ENCODE measurements around the gene NPC1L1.
A peak's percentile ranks its signal among the peaks of the same experiment; 100 is the strongest.
"Not testable (repeated sequence)": the region's sequence is repeated elsewhere in the genome, so short reads cannot be mapped to it uniquely, and the experiment has no call there.

NPC1L1 gene

DNA sequence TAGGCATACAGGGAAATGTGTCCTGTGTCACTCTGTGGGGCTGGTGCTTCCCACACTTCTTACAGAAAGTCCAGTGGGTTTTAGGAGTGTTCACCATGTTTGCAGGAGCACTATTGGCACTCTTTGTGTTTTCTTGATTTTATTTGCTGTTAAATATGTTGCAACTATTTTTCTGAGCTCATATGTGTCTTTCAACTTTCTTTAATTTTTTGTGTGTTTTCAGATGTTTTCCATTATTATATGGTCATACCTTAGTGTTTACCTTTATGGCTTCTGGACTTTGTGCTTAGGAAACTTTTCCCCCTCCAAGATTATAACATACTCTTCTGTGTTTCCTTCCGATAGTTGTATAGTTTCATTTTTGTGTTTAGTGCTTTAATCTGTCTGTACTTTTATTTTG lies 29.9 kb downstream of the NPC1L1 start:
- FAIRE-seq (no peak), DNase-seq (ENCODE audit: low spot score) (no peak)

DNA sequence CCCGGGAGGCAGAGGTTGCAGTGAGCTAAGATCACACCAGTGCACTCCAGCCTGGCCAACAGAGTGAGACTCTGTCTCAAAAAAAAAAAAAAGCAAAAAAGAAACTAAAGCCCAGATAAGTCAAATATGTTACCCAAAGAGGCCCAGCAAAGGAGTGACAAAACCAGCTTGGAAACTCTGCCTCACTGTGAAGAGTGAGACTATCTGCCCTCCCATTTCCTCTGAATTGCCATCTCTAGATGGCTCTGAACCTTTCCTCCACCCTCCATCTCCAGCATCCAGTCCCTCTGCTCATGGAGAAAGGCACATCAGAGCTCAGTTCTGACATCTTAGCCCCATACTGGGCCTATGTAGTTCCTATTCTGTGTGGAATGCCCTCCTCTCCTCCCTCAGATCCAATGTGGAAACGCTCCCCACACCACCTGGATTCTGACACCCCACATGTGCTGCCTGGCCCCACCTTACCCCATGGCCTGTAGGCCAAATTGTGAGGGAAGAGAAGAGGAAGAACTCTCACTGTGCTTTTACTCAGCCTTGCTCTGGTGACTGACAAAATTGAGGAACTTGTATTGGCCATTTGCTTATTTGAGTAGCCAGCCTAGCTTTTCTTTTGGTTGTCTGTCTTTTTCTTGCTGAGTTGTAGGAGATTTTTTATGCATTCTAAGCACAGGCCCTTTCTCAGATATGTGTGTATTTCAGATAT lies 32.7 kb downstream of the NPC1L1 start:
- DNase-seq (ENCODE audit: low spot score) (no peak), FAIRE-seq (no peak)

DNA sequence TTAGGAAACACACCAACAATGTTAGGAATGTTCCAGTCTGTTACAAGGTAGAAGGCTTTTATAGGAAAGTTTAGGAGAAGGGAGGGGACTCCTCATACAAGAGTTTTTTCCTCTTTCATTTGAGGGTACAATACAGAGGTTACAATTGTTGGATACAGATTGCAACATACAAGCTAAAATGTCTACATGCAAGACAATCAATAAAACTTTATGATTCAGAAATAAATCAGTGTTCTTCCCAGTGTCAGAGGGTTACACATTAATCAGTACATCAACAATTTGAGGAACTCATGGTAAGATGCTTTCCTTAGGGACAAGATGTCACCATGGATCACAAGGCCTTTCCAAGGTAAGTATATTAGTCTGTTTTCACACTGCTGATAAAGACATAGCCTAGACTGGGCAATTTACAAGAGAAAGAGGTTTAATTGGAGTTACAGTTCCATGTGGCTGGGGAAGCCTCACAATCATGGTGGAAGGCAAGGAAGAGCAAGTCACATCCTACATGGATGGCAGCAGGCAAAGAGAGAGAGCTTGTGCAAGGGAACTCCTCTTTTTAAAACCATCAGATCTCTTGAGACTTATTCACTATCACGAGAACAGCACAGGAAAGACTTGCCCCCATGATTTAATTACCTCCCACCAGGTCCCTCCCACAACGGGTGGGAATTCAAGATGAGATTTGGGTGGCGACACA lies 34.4 kb downstream of the NPC1L1 start:
- not testable (repeated sequence) for DNase-seq (ENCODE audit: low spot score); FAIRE-seq

DNA sequence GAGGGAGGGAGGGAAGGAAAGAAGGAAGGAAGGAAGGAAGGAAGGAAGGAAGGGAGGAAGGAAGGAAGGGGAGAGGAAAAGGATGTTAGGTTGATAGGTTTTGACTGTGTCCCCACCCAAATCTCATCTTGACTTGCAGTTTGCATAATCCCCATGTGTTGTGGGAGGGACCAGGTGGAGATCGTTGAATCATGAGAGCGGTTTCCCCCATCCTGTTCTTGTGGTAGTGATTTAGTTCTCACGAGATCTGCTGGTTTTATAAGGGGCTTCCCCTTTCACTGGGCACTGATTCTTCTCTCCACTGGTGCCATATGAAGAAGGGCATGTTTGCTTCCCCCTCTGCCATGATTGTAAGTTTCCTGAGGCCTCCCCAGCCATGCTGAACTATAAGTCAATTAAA lies 35.5 kb downstream of the NPC1L1 start:
- FAIRE-seq (no peak), DNase-seq (ENCODE audit: low spot score) (no peak)

DNA sequence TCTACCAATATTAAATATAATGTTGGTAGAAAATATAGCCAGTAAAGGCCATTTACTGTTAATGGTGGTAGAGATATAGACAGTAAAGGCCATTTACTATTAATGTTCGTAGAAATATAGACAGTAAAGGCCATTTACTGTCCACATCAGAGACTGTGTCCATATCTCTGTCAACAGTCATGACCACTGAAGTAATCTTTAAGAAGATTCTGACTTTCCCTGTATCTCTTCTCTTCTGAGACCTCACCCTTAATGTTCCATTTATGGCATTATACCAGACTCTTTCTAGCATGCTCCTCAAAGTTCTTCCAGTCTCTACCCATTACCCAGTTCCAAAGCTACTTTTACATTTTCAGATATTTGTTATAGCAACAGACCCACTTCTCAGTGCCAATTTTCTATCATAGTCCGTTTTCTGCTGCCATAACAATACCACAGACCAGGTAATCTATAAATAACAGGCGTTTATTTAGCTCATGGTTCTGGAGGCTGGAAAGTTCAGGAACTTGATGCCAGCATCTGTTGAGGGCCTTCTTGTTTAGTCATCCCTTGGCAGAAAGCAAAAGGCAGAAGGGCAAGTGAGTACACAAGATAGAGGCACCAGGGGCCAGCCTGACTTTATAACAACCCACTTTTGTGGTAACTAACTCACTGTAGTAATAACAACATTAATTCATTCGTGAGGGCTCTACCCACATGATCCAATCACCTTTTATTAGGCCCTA lies 42.7 kb downstream of the NPC1L1 start:
- DNase-seq (ENCODE audit: low spot score) (no peak), FAIRE-seq (no peak)

DNA sequence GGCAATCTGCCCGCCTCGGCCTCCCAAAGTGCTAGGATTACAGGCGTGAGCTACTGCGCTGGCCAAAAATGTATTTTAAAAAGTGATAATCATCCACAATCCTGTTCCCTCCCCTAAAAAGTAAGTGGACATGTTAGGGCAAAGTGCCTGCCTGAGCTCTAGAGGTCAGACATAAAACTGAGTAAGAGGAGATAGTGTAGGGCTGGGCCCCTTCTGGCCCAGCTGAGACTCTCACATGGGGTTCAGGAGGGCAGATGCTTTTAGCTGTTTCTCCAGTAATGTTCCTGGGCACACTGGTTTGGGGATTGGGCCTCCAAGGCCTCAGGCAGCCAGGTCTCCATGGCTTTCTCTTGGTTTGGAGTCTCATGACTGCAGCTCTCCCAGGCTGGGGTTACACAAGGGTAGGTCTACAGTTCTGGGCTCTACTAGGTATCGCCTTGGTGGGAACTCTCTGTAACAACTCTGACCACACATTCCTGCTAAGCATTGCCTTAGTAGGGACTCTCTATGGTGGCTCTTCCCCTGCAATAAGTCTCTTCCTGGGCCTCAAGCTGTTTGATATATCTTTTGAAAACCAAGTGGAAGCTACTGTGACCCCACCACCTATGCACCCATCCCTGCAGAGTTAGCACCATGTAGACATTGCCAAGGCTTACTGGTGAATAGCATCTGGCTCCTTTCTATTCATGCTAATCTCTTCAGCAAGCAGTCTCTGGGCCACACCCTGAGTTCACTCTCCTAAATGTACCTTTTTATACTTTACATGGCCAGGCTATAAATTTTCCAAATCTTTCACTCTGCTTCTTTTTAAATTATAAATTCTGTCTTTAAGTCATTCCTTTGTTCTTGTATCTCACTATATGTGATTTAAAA lies 43.7 kb downstream of the NPC1L1 start:
- no peak for FAIRE-seq
- DNase-seq (ENCODE audit: low spot score) = no peak

DNA sequence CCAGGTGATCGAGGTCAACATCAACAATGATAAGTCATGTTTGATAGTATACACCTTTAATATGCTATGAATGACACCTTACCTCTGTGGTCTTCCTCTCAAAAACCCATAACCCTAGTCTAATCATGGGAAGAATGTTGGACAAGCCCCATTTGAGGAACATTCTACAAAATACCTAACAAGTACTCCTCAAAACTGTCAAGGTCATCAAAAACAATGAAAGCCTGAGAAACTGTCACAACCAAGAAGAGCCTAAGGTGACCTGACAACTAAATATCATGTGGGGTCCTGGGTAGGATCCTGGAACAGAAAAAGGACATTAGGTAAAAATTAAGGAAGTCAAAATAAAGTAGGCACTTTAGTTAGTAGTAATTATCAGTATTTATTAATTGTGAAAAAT lies 44.7 kb downstream of the NPC1L1 start:
- DNase-seq (ENCODE audit: low spot score) (no peak), FAIRE-seq (no peak)

DNA sequence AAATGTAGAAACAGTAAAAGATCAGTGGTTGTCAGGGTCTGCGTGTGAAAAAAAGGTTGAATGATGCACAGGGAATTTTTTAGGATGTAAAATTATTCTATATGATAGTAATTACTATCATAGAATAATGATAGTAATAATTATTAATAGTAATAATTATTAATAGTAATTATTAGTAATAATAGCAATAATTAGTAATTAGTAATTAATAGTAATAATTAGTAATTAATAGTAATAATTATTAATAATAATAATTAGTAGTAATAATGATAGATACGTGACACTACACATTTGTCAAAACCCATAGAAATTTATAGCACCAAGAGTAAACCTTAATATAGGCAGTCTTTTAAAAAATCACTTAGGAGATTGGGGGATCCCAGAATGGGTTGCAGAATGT lies 46.2 kb downstream of the NPC1L1 start:
- DNase-seq (ENCODE audit: low spot score) (no peak), FAIRE-seq (peak; percentile 76)

DNA sequence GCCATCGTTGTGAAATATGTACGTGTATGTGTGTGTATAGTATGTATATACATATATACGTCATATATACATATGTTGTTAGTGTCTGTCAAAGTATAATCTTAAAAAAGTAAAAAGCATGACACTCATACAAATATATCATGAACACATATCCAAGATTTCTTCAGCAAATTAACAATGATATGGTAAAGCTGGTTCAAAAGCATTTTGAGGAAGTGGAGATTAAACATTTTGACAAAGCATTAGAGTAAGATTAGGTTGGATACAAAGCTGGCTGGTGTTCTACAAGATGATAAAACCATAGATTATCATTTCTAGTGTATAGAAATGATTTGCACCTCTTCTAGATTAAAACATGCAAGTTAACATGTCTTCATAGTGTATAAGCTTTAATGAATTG lies 49.9 kb downstream of the NPC1L1 start:
- DNase-seq (ENCODE audit: low spot score) (no peak), FAIRE-seq (peak; percentile 2)

DNA sequence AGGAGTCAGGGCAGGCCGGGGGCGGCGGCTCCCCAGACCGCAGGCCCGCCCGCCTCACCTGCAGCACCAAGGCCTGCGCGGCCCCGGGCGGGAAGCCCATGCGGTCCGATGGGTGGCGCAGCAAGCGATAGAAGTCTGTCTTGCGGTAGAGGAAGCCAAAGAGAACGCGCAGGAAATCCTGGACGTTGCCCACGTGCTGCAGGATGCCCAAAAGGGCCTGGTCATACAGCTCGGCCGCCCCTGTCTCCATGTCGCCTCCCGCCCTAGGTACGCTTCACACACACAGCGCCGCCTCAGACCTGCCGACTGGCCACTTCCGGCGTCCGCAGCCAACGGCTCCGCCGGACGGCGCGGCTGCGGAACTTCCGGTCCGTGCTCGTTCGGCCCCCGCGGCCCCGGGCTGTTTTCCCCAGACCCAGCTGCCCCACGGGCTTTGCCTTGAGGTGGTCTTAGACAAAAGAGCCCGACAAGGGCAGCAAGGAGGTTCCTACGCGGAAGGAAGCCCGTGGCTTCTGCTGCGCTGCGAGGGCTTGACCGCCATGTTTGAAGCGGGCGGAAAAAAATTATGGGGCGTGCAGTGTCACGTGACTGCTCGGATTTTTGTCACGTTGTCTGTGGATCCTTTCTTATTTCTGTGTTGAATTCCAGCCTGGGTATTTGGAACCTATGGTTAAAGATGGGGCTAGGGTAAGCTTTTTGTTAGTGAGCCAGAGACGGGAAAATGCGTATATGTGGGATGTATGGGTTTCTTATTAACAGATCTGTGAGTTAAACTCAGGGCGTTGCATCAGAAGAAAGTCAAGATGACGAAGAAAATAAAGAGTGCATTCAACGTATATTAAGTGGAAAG lies 50.6 kb downstream of the NPC1L1 start, which contains the start of gene NUDCD3:
TSS of gene NUDCD3 (minus strand) at position 308 of the 850 bp plus-strand sequence. CDS start at position 250, 58 bp downstream.
- FAIRE-seq = no peak
- DNase-seq (ENCODE audit: low spot score) = peak; percentile 73

DNA sequence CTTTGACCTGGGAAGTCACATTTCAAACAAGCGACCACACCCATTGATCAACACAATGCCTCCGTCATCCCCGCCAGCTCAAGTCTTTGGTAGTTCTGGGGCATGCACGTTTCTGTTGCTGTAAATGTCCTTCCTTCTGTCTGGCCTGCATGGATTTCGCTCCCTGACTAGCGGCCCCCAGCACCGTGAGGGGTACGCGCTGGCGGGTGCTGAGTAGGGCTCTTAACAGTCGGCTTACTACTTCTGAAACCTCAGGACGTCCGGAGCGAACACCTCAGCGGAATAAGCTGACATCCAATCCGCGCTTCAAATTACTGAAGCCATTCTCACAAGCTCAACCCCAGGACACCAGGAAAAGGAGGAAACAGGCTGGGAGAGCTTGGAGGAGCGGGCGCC lies 51.2 kb downstream of the NPC1L1 start:
- FAIRE-seq (no peak), DNase-seq (ENCODE audit: low spot score) (no peak)

DNA sequence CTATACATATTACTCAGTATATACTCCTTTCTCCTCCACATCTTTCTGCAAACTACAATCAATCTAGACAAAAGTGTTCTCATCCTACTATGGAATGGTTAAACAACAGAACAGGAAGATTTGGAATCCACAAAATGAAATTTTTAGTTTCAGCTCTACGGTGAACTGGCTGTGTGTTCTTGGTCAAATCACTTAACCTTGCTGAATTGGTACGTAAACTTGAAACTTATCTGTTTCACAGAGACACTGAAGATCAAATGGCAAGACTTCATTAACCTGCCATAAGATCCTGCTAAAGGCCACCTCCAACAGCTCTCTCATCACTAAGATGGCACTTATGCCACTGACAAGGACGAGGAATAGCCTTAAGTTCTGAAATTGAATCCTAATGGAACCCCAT lies 52.2 kb downstream of the NPC1L1 start:
- FAIRE-seq = no peak
- DNase-seq (ENCODE audit: low spot score) = no peak

DNA sequence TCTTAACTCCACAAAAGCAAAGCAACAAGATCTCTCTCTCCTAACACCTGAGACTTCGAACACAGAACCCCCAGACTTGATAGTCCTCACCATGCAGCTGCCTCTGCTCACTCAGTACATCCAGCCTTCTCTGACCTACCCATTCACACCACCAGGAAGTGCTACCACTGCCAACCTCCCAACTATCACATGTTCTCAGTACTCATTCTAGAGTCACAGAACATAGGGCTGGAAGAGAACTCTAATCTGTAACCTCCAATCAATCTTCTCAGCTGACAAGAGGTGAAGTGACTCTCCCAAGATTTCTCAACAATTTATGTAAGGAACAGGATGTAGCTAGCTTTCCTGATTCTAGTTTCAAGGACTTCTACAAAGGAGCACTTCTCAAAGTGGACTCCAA lies 54.4 kb downstream of the NPC1L1 start:
- peak; percentile 38 for DNase-seq (ENCODE audit: low spot score)
- no peak for FAIRE-seq

DNA sequence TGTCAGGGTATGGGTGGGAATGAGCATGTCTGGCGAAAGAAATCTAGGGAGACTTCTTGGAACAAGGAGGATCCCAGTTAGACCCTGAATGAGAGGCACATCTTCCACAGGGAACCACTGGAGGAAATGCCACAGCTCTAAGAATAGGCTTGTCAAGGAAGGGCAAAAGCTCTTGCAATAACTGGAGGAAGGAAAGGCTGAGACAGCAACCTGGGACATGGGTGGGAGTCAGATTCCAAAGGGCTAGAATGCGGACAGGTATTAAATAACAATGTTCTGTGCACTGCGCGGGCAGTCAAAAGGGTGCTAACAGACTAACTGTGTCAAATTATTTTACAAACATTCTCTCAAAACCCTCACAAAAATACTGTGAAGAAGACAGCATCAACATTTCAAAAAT lies 55.1 kb downstream of the NPC1L1 start:
- FAIRE-seq (no peak), DNase-seq (ENCODE audit: low spot score) (no peak)

DNA sequence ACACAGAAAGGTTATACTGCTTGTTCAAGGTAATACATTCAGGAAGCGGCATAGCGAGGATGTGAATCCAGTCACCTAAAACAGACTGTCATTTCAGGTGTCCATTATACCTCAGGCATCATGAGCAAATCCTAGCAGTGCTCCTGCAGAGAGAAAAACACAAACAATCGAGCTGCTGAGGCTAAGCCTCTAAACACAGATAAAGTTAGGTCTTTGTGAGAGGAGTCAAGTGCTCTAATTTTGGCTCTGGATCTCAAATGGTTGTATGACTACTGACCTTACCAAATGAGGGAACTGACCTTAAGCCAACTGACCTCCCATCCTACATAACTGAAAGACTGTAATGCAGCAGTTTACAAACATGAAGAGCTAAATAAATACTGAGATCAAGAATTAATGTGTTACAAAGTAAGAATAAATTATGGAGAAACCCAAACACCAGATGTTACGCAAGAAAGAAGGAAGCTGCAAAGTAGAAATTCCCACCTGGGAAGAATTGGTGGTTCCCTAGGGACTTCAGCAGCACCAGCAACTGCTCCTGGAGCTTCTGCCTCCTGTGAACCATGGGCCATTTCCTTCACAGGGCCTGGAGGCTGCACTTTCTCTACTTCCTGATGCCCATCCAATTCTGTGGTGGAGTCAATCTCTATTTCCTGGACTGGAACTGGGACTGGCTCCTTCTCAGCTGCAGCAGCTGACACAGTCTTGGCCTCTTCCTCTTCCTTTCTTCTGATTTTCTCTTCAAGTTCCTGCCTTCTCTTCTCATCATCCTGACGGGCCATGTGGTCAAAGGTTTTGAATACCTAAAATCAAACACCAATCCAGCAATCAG lies 56.4 kb downstream of the NPC1L1 start:
- FAIRE-seq (no peak), DNase-seq (ENCODE audit: low spot score) (no peak)

DNA sequence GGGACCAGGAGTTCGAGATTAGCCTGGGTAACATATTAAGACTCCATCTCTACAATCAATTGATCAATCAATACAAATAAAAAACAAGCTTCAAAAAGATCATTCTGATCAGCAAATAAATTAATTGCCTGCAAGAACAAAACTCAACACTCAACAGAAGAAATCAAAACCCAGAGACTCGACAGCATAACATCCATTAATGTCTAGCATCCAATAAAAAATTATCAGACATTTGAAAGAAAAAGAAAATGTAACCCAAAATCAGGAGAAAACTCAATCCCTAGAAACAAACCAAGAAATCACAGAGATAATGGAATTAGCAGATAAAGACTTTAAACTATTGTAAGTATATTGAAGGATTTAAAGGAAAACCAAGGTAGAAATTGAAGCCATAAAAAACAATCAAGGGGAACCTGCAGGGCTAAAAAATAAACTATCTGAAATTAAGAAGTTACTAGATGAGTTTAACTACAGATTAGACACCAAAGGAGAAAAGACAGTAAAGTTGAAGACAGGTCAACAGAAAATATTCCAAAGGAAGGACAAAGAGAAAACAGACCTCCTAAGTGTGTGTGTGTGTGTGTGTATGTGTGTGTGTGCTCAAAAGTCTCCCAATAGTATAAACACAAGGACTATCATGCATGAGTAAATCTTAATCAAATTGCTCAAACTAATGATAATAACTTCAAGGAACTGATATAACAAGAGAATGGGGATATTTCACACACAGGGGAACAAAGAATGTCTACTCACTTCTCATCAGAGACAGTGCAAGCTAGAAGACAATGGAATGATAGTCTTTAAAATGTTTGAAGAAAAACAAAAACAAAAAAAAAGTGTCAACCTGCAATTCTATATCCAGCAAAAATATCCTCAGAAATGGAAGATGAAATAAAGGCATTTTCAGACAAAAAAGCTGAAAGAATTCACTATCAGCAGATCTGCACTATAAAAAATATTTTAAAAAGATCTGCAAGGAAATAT lies 58.3 kb downstream of the NPC1L1 start:
- FAIRE-seq = no peak
- DNase-seq (ENCODE audit: low spot score) = no peak

DNA sequence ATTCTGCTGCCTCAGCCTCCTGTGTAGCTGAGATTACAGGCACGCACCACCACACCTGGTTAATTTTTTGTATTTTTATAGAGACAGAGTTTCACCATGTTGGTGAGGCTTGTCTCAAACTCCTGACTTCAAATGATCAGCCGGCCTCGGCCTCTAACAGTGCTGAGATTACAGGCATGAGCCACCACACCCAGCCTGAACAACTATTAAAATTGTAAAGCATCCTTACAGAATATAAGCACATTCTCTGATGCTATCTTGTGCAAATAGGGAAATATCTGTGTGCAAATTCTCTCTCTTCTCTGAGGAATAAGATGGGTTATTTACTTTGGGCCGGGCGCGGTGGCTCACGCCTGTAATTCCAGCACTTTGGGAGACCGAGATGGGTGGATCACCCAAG lies 63.2 kb downstream of the NPC1L1 start:
- DNase-seq (ENCODE audit: low spot score) (no peak), FAIRE-seq (no peak)

DNA sequence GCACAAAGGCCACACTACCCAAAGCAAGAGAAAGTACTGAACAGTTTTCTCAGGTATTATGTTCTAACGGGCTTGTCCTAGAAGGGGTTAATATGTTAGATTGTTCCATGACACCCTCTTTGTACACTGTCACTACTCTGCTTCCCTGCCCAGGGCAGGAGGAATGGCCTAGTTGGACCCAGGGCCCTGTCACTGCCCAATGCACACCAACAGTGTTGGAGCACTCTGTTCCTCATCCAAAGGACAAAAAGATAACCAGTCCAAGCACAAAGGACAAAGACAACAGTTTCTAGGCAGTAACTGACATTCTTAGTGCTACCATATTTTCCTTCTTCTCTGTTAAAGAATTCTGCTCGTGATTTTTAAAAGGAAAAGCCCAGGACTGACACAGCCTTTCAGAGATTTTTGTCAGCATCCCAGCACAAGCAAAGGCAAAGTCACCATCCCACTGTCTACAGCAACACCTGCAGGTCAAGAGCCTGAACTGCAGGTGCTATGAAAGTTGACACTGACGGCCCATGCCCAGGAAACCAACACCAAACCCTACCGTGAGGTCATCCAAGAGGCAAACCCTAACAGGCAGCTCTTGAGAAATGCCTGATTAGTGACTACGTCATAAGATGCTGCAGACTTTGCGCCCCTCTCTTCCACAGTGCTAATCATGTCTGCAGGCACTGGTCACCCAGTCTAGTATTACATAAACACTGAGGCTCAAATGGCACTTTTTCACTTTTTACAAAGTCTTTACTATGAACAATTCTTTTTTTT lies 63.9 kb downstream of the NPC1L1 start:
- DNase-seq (ENCODE audit: low spot score) = peak; percentile 76
- peak; percentile 61 for FAIRE-seq

Measured in RCC 7860 (cell line).